Measurements from ENCODE around the gene ANO6. TPM values are rescaled to one million over a fixed set of nuclear protein-coding genes. Genes with fewer than 3 reads are reported as not detected.

ANO6 gene
- total RNA-seq, 2 donors from 2014 or later: 13.2 to 21.2 TPM

DNA sequence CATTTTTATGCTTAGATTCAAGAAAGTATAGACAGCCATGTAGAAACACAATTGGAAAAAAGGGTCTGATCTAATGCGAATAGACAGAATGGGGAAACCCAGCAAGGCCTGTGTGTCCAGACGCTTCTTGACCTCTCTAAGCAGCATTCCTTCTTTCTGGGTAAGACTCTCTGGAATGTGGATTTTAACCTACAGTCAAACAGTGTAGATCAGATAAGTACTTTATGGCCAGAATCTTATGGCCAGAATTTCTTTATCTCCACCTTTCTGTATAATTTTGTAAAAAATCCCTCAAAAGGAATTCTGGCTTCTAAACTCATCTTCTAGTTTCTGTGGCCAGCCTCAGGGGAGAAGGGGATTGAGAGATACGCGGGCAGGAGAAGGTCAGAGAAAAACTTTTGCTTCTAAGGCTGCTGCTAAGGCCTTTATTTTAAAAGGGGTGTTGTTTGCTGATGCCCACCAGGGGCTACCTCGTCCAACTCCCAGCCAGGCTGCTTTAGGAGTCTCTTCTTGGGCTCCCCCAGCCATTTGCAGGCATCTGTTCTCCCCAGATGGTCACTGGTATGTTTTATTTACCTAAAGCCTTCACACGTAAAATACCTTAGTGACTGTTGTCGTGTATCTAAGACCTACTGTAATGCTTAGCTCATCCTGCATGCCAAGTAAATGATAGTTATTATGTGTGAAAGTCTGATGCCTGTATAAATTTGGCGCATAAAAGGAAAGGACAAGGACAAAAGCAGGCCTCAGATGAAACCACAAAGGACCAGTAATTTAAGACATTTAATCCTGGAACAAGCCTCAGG, 68.4 kb downstream of the ANO6 start:
- DNase-seq: no peak

DNA sequence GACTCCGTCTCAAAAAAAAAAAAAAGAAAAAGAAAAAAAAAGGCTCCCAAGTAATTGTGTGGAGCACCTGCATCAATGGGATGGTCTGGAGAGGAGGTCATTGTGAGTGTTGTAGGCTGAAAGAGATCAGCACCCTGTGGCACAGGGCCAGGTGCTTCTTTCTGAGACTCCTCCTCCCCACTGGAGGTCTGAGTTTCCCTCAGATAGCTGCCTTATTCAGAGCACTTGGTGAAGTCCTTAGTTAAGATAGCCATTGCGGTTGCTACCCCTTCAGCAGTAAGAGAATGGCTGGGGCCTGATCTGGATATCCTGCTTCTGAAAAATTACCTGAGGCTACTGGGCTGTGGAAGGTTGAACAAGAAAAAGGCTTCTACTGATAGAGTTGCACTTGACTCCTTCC, 69.8 kb downstream of the ANO6 start:
- Histone ChIP-seq H3K4me3 (no peak overlapping the region), H3K4me1 (no peaks in the 10 kb centered on the region), H3K9me3 (no peaks in the 10 kb centered on the region), H3K36me3 (no peaks in the 10 kb centered on the region), H3K27me3 (no peaks in the 10 kb centered on the region), H3K27ac (no peak overlapping the region), H3K9ac (ENCODE audit: low read depth in 2 of 2, low read length in 2 of 2) (no peak overlapping the region)
- TF ChIP-seq, protein P1, sequence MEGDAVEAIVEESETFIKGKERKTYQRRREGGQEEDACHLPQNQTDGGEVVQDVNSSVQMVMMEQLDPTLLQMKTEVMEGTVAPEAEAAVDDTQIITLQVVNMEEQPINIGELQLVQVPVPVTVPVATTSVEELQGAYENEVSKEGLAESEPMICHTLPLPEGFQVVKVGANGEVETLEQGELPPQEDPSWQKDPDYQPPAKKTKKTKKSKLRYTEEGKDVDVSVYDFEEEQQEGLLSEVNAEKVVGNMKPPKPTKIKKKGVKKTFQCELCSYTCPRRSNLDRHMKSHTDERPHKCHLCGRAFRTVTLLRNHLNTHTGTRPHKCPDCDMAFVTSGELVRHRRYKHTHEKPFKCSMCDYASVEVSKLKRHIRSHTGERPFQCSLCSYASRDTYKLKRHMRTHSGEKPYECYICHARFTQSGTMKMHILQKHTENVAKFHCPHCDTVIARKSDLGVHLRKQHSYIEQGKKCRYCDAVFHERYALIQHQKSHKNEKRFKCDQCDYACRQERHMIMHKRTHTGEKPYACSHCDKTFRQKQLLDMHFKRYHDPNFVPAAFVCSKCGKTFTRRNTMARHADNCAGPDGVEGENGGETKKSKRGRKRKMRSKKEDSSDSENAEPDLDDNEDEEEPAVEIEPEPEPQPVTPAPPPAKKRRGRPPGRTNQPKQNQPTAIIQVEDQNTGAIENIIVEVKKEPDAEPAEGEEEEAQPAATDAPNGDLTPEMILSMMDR (IDR thresholded peaks at IDR 0.05): no peak
- intact Hi-C loops (cut with DNase I): no loop called here
- DNase-seq: no peak

More for the DNA sequence above, 68.4 kb downstream of the ANO6 start:
- no peaks in the 10 kb centered on the region for H3K9me3 ChIP-seq
- no peaks in the 10 kb centered on the region for H3K27me3 ChIP-seq
- no peak overlapping the region for H3K4me3 ChIP-seq
- TF ChIP-seq, protein P1 (IDR thresholded peaks at IDR 0.05): no peak
- intact Hi-C loops (cut with DNase I): no loop called here
- no peak overlapping the region for H3K27ac ChIP-seq
- H3K9ac ChIP-seq (ENCODE audit: low read depth in 2 of 2, low read length in 2 of 2): no peak overlapping the region
- H3K36me3 ChIP-seq: no peaks in the 10 kb centered on the region
- H3K4me1 ChIP-seq: no peaks in the 10 kb centered on the region

DNA sequence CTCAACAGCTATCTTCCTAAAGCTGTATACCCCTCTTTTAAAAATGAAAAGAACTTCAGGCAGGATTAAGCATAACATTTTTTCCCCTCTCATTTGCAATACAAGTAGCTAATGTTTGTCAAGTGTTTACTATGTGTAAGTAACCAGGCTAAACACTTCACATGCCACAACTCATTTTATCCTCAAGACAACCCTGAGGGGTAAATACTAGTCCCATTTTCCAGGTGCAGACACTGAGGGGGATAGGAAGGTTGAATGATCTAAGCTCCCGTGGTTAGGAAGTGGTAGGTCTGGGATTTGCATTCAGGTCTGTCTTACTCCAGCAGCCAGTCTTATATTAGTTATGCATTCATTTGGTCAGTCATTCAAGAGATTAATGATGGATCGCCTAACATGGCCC, 70.7 kb downstream of the ANO6 start:
- H3K36me3 ChIP-seq: no peaks in the 10 kb centered on the region
- no peaks in the 10 kb centered on the region for H3K27me3 ChIP-seq
- intact Hi-C loops (cut with DNase I): no loop called here
- TF ChIP-seq, protein P1 (IDR thresholded peaks at IDR 0.05): no peak
- no peaks in the 10 kb centered on the region for H3K9me3 ChIP-seq
- no peaks in the 10 kb centered on the region for H3K4me1 ChIP-seq
- H3K9ac ChIP-seq (ENCODE audit: low read depth in 2 of 2, low read length in 2 of 2): no peak overlapping the region
- no peak for DNase-seq
- no peak overlapping the region for H3K4me3 ChIP-seq
- no peak overlapping the region for H3K27ac ChIP-seq

DNA sequence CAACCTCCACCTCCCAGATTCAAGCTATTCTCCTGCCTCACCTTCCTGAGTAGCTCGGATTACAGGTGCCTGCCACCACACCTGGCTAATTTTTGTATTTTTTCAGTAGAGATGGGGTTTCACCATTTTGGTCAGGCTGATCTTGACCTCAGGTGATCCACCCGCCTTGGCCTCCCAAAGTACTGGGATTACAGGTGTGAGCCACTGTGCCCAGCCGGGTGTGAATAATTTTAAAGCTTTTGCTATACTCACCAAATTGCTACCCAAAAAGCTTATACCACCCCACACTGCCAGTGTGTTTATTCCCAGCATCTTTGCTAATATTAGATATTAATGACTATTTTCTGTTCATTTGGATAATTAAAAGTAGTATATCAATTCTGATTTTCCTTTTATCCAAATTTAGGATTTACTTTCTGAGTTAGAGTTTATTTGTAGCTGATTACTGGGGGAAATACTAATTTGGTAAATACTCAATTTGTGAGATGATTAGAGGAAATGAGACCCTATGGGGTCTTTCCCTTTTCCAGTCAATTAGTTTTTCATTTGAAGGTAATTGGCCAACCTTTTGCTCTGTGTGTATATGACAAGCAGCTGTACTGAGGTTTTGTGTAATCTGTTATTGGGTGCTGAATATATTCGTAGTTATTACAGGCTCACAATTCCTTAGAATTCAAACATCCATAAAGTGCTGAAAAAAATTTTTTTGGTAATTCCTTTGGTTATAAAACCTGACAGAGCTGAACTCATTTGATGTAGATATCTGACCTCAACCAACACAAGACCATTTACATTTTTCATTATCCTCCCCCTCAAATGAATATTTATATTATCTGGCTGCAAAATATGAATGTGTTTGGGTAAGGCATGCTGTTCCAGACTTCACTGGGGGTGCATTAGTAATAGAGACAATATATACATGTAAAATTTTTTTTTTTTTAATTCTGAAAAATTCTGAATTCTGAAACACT, 73.6 kb downstream of the ANO6 start:
- intact Hi-C loops (cut with DNase I): no loop called here
- no peak for DNase-seq
- Histone ChIP-seq H3K4me3 (no peak overlapping the region), H3K27ac (no peak overlapping the region), H3K9me3 (no peaks in the 10 kb centered on the region), H3K9ac (ENCODE audit: low read depth in 2 of 2, low read length in 2 of 2) (no peak overlapping the region), H3K27me3 (no peaks in the 10 kb centered on the region), H3K36me3 (no peaks in the 10 kb centered on the region), H3K4me1 (no peaks in the 10 kb centered on the region)
- TF ChIP-seq, protein P1 (IDR thresholded peaks at IDR 0.05): no peak

DNA sequence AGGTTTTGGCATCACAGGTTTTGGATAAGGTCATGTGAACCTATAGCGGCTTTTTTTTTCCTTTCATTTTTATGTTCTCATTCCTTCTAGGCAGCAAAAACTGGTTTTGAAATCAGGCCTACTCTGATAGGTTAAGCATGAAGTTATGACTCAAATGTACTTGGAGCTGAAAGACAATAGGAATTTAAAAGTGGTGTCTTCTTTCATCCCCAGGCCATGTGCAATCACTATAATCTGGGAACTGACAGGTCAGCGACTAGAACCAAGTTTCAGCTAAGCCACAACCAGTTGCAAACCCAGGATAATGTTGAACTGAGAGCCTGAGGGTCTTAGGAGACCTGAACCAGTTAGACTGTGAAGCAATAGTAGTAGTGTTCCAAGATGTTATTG, 74.3 kb downstream of the ANO6 start:
- Histone ChIP-seq H3K9me3 (no peaks in the 10 kb centered on the region), H3K4me3 (no peak overlapping the region), H3K36me3 (no peaks in the 10 kb centered on the region), H3K9ac (ENCODE audit: low read depth in 2 of 2, low read length in 2 of 2) (no peak overlapping the region), H3K27ac (no peak overlapping the region), H3K4me1 (no peaks in the 10 kb centered on the region), H3K27me3 (no peaks in the 10 kb centered on the region)
- intact Hi-C loops (cut with DNase I): no loop called here
- TF ChIP-seq, protein P1 (IDR thresholded peaks at IDR 0.05): no peak
- no peak for DNase-seq
